Spleen (tissue), 7 donors: ENCODE data around the gene NPW.

Experiments
- POLR2AphosphoS5 ChIP-seq, 3 donors: sonication (generic); formaldehyde crosslinking; IDR thresholded peaks; one replicate each; pipeline ENCODE4 v1.5.1; 2017; ENCODE audit warnings: antibody characterized with exemption in 3 of 3
- TF ChIP-seq, protein P1 (sequence below), 11 experiments: fragments of 200-600 bp in 7 of 11; fragments of 450-650 bp in 4 of 11; sonication (generic) in 4 of 11; IDR thresholded peaks in 8 of 11; conservative IDR thresholded peaks in 3 of 11; 1 replicate in 7 of 11; 2 replicates in 4 of 11; pipeline versions ENCODE4 v1.4.0 to v1.8.0; 2016 to 2021; ENCODE audit warnings: antibody characterized with exemption in 11 of 11, inconsistent platforms in 4 of 11, mild to moderate bottlenecking in 1 of 11
- donor health status: DM: no; HTN: no; CAD: no; lungs with moderate emphysema.
- donor health status: DM: no; HTN: no; CAD: no.
- donor health status: DM: no; HTN: no; CAD: no.

DNA sequence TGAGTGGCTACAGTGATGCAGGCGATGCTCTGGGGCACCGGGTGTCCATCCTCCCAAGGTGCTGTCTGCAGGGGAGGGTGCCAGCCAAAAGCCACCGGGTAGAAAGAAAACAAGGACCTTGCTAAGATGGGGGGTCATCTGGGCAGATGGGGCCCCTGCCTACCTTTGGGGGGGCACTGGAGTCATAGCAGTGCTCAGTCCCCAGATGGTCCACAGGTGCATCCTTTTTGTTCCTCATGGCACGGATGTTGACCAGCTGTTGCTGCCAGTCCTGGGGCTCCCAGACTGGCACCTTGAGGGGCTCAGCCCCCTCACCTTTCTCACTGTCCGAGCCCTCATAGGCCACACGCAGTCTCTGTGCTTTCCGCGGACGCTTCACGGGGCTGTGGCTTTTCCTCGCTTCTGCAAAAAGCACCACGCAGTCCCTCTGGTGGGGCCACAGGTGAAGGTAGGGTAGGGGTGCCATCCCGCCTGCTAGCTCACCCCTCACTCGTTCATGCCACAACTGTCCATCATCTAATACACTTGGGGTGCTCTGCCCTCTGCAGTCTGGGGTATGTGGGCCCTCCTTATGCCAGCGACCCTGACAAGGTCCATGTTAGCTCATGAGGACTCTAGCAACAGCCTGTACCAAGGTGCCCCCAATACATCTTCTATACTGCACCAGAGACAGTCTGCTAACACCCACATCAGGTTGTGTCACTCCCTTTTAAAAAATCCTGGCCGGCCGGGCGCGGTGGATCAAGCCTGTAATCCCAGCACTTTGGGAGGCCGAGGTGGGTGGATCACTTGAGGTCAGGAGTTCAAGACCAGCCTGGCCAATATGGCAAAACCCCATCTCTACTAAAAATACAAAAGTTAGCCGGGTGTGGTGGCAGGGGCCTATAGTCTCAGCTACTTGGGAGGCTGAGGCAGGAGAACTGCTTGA, 26.6 kb downstream of the NPW start:
- TF ChIP-seq, protein P1, sequence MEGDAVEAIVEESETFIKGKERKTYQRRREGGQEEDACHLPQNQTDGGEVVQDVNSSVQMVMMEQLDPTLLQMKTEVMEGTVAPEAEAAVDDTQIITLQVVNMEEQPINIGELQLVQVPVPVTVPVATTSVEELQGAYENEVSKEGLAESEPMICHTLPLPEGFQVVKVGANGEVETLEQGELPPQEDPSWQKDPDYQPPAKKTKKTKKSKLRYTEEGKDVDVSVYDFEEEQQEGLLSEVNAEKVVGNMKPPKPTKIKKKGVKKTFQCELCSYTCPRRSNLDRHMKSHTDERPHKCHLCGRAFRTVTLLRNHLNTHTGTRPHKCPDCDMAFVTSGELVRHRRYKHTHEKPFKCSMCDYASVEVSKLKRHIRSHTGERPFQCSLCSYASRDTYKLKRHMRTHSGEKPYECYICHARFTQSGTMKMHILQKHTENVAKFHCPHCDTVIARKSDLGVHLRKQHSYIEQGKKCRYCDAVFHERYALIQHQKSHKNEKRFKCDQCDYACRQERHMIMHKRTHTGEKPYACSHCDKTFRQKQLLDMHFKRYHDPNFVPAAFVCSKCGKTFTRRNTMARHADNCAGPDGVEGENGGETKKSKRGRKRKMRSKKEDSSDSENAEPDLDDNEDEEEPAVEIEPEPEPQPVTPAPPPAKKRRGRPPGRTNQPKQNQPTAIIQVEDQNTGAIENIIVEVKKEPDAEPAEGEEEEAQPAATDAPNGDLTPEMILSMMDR (IDR thresholded peaks at IDR 0.05 in 8 of 11, conservative IDR thresholded peaks at IDR 0.05 in 3 of 11), result no peak
- TF ChIP-seq POLR2AphosphoS5 (IDR thresholded peaks at IDR 0.05), result no peak
